GM18511 (cell line): ENCODE measurements around the gene MPHOSPH10.
"Not testable (repeated sequence)": the region's sequence is repeated elsewhere in the genome, so short reads cannot be mapped to it uniquely, and the experiment has no call there.

Experiments used
- ATAC-seq: cut with Tn5 transposase; IDR thresholded peaks from one replicate; pipeline ENCODE4 v1.9.1; 2021; ENCODE audit warnings: mild to moderate bottlenecking, moderate library complexity; ENCODE audit not compliant: unreplicated experiment

MPHOSPH10 gene

DNA sequence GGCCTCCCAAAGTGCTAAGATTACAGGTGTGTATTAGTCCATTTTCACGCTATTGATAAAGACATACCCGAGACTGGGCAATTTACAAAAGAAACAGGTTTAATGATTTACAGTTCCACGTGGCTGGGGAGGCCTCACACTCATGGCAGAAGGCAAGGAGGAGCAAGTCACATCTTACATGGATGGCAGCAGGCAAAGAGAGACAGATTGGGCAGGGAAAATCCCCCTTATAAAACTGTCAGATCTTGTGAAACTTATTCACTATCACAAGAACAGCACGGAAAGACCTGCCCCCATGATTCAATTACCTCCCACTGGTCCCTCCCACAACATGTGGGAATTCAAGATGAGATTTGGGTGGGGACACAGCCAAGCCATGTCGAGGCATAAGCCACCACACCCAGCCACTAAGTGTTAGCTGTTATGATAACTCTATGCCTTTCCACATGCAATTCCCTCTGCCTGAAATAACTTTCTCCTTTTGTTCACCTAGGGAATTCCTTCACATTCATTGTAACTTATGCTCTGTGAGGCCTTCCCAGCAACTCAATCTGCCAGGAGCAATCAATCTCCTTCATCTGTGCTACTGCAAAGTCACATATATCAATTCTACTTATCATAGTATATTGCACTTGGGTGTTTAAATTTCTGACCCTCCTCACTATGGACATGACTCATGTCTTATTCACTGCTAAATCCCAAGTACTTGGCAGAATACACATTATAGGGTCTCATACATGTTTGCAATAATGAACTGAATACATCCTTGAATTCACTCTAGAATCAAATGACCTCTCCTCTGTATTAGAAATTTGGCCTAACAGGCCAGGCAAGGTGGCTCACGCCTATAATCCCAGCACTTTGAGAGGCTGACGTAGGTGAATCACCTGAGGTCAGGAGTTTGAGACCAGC lies 7.8 kb upstream of the MPHOSPH10 start:
- no peak for ATAC-seq

DNA sequence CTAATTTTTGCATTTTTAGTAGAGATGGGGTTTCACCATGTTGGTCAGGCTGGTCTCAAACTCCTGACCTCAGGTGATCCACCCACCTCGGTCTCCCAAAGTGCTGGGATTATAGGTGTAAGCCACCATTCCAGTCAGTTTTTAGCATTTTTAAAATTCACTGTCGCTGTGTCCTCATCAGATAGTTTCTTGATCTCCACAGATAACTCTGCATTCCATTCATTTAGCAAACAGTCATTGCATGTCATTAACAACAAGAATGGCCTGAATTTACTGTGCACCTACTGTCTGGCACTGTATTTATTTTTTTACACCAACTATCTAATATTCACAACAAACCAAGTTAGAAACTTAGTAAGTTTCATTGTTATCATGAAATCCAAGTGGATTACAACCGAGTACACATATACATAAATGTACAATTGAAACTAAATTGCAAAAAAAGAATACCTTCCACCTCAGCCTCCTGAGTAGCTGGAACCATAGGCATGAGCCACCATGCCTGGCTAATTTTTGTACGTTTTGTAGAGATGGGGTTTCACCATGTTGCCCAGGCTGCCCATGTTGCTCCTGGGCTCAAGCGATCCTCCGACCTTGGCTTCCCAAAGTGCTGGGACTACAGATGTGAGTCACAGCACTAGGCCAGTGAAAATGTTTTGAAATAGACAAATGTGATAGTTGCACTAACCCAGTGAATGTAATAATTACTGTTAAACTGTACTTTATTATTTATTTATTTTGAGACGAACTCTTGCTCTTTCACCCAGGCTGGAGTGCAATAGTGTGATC lies 4.7 kb upstream of the MPHOSPH10 start:
- no peak for ATAC-seq

DNA sequence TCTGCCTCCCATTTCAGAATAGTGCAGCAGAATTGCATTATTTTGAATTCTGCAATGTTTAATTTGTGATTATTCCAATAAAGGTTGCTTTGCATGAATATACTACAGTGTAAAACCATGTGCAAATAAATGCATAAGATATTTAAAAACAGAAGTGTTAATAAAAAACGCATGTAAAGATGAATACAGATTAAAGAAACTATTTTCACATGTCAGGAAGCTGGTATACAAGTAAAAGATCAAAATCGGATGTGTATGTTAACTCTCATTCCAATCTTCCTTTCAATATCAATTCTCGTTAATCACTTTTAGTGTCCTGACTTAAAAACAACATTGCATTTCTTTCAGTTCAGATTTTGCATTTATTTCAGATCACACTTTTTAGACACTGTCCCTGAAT lies 3.5 kb upstream of the MPHOSPH10 start:
- no peak for ATAC-seq

DNA sequence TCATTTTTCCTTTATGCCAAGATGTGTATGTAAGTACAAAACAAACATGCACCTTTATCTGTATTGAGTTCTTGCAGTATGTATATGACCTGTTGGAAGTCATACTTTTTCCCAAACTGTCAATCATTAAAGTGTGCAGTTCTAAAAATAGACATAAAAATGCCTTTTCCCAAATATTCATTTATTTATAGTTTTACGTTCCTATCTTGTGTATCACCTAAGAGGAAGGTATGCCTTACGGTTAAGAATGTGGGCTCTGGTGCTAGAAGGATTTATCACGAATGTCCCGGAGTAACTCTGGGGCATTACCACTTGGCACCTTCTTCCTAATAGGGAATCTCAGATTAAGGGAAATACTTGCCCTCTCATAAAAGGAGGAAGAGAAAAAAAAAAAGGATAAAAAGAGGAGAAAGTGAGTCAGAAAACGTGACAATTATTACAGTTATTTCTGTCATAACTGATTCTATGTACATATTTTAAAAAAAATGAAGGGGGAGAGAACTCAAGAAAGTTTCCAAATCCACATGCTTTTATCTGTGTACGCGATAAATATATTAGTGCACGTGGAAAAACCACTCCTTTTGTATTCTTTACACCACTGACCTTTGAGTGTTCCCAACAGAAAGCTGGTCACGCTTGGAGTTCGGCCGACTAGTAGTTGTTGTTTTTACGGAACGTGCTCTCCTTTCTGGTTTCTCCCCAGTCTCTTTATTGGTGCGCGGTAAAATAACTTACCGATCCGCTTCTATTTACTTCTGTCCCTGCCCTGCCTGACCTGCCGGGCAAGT lies 1.1 kb upstream of the MPHOSPH10 start:
- ATAC-seq, result no peak

DNA sequence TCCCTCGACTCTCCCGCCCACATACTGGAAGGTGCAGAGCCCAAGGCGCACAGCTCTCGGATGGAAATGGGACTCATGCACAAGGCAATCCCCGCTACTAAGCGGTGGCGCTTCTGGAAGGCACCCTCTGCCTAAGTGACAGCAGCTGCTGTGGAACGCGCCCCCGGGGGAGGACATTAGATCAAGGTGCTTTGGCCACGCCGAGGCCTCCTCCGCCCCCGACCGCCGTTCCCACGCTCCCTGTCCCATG lies 607 bp upstream of the MPHOSPH10 start:
- ATAC-seq, result peak; percentile 48

DNA sequence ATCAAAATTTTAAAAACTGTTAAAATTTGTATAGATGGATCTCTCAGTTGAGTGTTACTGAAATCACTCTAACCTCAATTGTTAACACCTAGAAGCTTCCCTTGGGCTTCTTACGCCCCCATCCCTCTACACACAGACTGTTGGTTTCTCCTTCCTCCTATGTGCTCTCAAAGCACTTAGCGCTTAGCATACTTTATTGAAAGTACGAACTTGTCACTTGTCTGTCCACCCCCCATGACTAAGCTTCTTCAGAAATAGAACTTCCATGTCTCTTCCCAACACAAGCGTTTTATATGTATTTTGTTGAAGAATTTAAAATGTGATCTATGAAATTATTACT lies 441 bp downstream of the MPHOSPH10 start:
- ATAC-seq, result peak; percentile 34

DNA sequence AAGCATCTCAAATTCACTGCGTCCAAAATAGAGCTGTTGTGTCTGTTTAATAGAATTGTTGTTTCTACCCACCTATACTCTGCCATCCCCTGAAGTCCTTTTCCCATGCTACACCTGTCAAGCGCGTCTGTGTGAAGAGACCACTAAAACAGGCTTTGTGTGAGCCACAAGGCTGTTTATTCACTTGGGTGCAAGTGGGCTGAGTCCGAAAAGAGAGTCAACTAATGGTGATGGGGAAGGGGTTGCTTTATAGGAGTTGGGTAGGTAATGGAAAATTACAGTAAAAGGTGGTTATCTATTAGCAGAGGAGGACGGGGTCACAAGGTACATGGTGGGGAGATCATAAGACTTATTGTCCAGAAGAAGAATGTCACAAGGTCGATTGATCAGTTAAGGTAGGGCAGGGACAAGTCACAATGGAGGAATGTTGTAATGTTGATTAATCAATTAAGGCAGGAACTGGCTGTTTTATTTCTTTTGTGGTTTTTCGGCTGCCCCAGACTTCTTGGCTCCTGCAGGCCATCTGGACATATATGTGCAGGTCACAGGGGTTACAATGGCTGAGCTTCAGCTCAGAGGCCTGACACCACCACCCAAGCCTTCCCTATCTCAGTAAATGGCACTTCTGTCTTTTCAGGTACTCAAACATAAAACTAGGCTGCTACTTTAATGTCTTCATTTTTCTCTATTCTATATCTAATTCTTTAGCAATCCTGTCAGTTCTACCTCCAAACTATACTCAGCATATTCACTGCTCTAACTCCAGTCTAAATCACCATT lies 1.1 kb downstream of the MPHOSPH10 start:
- ATAC-seq, result not testable (repeated sequence)

DNA sequence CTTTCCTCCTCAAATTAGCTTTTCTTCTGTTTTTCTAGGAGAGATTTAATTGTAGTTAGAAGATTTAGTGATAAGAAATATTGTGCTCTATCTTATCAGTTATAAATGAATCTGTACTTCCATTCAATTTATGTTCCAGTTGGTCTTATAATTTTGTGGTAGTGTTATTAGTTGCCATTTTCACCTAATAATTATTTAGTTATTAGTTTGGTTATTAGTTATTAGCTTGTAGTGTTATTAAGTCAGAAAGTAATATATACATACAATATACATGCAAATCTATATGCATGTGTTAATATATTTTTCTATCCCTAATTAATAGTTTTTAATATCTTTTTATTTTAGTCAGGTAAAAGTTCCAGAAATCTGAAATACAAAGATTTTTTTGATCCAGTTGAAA lies 3.2 kb downstream of the MPHOSPH10 start:
- no peak for ATAC-seq

DNA sequence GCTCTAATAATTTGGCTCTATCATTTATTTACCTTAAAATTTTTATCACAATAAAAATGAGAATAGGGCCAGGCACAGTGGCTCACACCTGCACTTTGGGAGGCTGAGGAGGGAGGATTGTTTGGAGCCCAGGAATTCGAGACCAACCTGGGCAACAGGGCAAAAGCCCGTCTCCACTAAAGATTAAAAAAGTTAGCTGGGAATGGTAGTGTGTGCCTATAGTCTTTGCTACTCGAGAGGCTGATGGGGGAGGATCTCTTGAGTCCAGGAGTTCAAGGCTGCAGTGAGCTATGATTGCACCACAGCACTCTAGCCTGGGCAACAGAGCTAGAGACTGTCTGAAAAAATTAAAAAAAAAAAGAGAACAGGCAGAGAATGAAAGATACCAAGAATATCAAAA lies 5.7 kb downstream of the MPHOSPH10 start:
- no peak for ATAC-seq

DNA sequence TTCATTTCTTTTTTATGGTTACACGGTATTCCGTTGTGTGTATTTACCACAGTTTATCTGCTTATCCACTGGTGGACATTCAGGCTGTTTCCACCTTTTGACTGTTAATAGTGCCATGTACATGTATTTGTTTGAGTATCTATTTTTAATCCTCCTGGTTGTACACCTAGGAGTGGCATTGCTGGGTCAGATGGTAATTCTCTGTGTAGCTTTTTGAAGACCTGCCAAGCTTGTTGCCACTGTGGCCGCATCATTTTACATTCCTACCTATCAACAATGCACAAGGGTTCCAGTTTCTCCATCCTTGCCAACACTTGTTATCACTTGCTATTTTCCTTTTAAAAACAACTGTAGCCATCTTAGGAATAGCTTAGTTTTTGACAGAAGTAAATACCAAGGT lies 13.3 kb downstream of the MPHOSPH10 start:
- ATAC-seq, result no peak

DNA sequence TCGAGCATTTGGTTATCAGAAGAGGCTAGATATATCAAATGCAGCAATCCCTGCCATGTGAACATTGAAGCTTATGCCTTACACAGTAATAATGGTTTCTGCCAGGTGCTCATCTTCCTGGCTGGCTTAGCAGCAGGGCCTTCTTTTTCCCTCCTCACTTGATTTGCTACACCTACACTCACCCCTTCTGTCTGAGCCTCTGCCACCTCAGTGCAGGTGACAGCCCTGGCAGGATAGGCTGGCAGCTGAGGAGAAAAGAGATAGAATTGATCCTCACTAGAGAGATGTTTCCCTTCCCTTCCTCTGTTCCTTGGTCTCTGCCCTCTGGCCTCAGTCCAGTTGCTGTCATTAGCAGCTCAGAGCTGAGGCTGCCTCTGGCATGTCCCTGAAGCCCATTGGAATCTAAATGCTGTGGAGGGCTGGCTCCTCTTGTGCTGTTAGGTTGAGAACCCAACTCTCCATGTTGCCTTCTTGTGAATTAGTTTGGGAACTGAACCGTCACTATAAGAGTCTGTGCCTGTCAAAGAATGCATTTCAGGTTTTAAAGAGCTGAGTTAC lies 18.2 kb downstream of the MPHOSPH10 start:
- ATAC-seq, result no peak

DNA sequence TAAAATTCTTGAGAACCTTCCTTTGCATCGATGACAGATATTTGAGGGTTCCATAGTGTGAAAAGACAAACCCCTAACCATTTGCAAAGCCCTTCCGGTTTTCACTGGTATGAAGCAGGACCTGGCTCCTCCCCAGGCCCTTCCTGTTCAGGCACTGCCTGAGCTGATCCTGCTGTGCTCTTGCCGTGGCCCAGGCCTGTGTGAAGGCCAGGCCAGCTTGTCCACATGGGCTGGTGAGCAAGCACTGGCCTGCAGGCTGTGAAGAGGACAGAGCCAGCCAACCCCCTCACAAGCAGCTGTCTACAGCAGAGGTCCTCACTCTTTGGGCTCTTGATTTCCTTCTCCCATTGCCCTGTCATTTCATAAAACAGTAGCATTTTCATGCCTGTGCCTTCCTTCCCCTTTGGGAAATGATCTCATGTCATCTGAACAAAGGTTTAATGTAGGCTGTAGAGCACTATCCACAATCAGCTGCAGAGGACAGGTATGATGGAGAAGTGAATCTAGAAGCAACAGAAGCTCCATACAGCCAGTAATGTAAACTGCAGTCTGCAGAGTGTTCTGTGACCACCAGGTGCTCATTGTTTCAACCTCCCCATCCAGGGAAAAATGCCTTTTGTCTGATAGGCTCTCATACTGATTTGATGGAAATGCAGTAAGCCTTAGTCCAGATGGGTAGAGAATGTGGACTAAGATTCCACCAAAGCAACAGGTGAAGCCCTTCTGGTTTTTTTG lies 19.8 kb downstream of the MPHOSPH10 start:
- no peak for ATAC-seq

DNA sequence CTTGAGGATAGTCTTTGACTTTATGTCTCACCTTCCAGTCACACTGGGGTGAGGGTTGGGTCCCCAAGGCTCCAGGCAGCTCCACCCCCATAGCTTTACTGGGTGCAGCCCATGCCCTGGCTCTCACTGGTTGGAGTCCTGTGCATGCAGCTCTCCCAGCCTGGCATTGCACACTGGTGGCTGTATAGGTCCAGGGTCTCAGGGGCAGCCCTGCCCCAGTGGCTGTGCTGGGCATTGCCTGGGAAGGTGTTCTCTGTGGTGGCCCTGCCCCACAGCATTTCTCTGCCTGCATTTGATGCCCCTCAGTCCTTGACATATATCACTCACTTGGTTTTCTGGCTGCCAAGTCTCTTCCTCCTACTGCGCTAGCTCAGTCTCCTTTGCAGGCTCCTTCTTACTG lies 21.2 kb downstream of the MPHOSPH10 start:
- no peak for ATAC-seq

DNA sequence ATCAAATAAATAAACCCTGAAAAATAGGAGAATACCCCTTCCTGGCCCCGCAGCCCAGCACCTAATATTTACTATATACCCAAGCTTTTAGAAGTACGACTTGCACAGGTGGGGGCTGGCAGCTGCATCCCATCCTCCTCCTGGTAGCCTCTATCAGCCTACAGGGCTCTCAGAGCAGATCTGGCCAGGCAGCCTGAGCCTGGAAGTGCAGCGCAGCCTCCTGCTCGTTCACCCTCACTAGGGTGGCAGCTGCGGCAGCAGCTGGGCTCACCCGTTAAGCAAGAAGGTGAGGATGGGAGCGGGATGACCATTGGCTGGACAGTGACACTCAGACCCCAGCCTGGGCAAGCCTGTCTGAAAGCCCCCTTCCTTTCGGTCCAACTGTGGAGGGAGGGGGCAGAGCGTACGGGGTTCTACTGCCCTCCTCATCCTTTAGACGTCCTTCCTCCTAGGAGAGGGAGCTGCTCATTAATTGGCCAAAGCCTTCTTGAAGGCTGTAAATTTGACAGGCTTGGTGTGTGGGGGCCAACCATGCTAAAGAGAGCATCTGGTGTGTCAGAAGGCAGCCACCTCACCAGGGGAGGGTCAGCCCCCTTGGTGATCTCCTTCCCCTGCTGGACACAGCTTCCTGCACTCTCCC lies 23.3 kb downstream of the MPHOSPH10 start:
- no peak for ATAC-seq

DNA sequence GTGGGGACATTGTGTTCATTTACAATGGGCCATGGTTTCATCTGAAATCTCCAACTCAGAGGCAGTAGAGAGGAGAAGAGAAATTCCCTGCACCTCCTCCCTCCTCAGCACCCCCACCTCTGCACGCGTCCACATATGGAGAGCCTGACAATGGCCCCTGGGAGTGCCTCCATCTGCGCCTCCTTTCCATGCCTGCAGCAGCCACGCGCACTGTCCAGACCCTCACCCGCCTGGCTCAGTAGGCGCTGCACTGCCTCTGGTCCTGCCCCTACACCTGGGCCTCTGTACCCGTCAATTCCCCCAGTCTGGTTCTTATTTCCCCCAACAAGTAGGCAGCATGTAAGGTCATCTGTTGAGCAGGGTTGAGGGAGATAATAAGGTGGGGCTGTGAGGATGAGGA lies 23.8 kb downstream of the MPHOSPH10 start:
- no peak for ATAC-seq

DNA sequence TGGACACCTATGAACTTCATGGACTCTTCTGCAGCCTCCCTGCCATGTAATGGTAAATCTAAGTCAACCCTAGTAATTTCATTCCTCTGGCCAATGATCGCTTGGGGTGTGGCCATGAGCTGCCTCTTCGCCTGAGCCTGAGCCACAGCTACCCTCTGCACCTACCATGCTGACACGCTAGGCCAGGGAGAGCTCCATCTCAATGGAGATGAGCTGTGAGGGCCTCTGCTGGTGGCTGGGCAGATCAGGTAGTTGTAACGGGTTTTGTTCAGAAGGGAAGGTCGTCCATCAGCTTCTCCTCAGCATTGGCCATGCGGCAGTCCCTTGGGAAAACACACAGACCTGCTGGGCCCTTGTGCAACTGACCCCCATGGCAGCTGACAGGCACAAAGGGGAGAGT lies 24.4 kb downstream of the MPHOSPH10 start:
- peak; percentile 86 for ATAC-seq

DNA sequence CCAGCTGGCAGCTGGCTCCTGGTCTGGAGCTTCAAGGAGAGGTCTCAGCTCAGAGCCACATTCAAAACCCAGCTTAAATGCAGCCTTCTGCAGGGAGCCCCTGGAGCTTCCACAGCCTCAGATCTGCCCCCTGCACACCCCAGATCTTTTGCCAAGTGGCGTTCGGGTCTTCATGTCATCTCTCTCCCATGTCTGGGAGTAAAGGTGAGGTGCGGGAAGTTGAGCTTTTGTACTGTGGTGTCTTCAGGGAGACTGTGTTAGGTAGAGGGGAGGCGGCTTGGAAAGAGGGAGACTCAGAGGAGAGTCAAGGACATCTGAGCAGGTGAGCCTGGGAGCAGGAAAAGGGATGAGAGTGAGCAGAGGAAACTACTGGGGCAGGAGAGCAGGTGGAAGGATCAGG lies 25.4 kb downstream of the MPHOSPH10 start:
- no peak for ATAC-seq

DNA sequence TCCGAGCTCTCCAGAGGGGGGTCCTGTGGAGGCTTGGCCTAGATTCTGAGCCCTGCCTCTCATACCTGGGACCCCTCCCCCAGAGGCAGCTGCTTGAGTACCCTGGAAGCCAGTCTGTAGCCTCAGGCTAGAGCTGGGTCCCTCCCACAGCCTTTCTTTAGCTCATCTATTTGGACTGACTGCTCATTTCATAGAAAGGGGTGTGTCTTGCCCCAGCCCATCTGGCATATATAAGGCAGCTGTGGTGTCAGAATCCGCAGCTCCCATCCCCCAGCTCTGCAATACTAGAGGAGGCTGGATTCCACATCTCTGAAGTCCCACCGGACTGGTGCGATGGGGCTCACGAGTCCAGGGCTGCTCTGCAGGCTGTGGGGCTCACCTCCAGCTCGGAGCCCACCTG lies 26.1 kb downstream of the MPHOSPH10 start:
- ATAC-seq, result no peak

DNA sequence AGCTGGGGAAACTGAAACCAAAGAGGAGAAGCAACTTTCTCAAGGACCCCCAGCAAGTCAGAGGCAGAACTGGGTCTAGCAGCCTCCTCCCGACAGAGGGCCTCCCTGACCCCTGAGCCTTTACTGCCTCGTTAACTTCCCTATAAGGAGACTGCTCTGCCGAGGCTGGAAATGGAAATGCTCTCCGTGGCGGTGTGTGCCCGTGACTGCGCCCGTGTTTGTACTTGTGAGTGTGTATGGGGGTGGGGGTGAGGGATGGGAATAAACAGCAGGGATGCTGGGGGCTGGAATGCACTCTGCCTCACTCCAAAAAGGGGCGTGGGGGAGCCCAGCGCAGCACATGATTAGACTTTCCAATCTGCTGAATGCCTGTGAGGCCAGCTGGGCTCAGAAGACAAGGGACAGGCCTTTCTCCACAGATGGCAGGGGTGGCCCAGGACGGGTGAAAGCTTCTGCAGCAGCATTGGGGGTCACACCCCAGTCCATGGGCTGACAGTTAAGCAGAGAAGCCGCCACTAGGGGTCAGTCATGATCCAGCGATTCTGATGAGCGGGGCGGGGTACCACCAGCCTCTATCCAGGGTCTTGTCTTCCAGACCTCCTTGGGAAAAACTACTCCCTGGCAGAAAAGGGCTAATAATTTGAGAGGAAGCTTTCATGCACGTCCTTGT lies 26.8 kb downstream of the MPHOSPH10 start:
- ATAC-seq, result peak; percentile 65
